Measurements from ENCODE around the gene BIRC5.

Gene BIRC5

GRCh38 chr17:78184868-78185267 lies 29.2 kb upstream of the BIRC5 start:
- no peak for DNase-seq

- no peak for DNase-seq
Observed at GRCh38 chr17:78185981-78186691, 27.9 kb upstream of the BIRC5 start.

GRCh38 chr17:78186692-78187595 lies 27.1 kb upstream of the BIRC5 start, which contains the start of the genes AFMID and TK1:
Gene AFMID (plus strand): TSS chr17:78187362. CDS start chr17:78187371, 9 bp downstream.
Gene TK1 (minus strand): TSS chr17:78187052. CDS start chr17:78186994, 58 bp downstream.
- DNase-seq, result peak; percentile 73

- DNase-seq, result no peak
Observed at GRCh38 chr17:78196716-78197115, 17.3 kb upstream of the BIRC5 start.

- DNase-seq, result no peak
Observed at GRCh38 chr17:78197147-78197832, 16.8 kb upstream of the BIRC5 start.

- no peak for DNase-seq
Observed at GRCh38 chr17:78200451-78200850, 13.6 kb upstream of the BIRC5 start.

- no peak for DNase-seq
Observed at GRCh38 chr17:78202666-78203065, 11.4 kb upstream of the BIRC5 start.

- no peak for DNase-seq
Observed at GRCh38 chr17:78204387-78205123, 9.5 kb upstream of the BIRC5 start.

GRCh38 chr17:78205124-78205775 lies 8.8 kb upstream of the BIRC5 start:
- DNase-seq, result no peak

- no peak for DNase-seq
Observed at GRCh38 chr17:78206298-78206697, 7.8 kb upstream of the BIRC5 start.

- no peak for DNase-seq
Observed at GRCh38 chr17:78208486-78208885, 5.6 kb upstream of the BIRC5 start.

GRCh38 chr17:78210111-78210510 lies 3.9 kb upstream of the BIRC5 start:
- no peak for DNase-seq

GRCh38 chr17:78211032-78211431 lies 3.0 kb upstream of the BIRC5 start:
- no peak for DNase-seq

- DNase-seq, result no peak
Observed at GRCh38 chr17:78214706-78215061, 631 bp downstream of the BIRC5 start.

- no peak for DNase-seq
Observed at GRCh38 chr17:78219396-78220150, 5.5 kb downstream of the BIRC5 start.

GRCh38 chr17:78223061-78223460 lies 9.0 kb downstream of the BIRC5 start:
- DNase-seq, result no peak

- no peak for DNase-seq
Observed at GRCh38 chr17:78223765-78224164, 9.7 kb downstream of the BIRC5 start.

- DNase-seq, result no peak
Observed at GRCh38 chr17:78224231-78225087, 10.4 kb downstream of the BIRC5 start.

GRCh38 chr17:78225088-78225865 lies 11.2 kb downstream of the BIRC5 start:
- no peak for DNase-seq
